Peyer's patch (tissue), 4 donors: ENCODE measurements around the gene SLC25A22.

ENCODE experiments used
- CTCF ChIP-seq, 6 experiments: fragments of 450-650 bp in 4 of 6; fragments of 200-600 bp in 2 of 6; sonication (generic) in 1 of 6; IDR thresholded peaks; one replicate each; pipeline ENCODE4 v1.5.1; 2017 to 2019; ENCODE audit warnings: antibody characterized with exemption in 6 of 6, mild to moderate bottlenecking in 3 of 6, moderate library complexity in 1 of 6
- POLR2A ChIP-seq, 2 donors: fragments of 450-650 bp; IDR thresholded peaks; one replicate each; pipeline ENCODE4 v1.5.1; 2017; ENCODE audit warnings: antibody characterized with exemption in 2 of 2, mild to moderate bottlenecking in 2 of 2, moderate library complexity in 2 of 2

DNA sequence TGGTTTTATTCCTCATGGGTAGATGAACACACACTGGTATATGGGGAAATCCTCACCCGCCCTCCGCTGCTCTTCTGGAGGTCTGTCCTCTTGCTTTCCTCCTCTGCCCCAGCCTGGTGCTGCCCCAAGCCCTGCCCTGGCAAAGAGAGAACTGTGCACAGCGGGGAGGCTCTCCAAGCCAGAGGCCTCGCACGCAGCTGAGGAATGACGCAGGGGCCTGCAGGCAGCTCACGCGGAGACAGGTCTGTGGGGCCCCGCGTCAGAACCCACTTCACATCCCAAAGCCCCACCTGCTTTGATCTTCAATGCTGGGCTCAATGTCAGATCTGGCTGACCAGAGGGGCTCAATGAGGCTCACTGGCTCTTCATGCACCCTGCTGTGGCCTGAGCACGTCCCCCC is 30.8 kb downstream of the SLC25A22 start:
- TF ChIP-seq CTCF (IDR thresholded peaks at IDR 0.05) (no peak), POLR2A (IDR thresholded peaks at IDR 0.05) (no peak)
